GM19035 (cell line): ENCODE results near the gene MAST2.
"Not testable (repeated sequence)": the region's sequence is repeated elsewhere in the genome, so short reads cannot be mapped to it uniquely, and the experiment has no call there.

ENCODE experiments used
- ATAC-seq: cut with Tn5 transposase; IDR thresholded peaks from one replicate; pipeline ENCODE4 v1.9.1; 2021; ENCODE audit not compliant: unreplicated experiment

Gene MAST2

DNA sequence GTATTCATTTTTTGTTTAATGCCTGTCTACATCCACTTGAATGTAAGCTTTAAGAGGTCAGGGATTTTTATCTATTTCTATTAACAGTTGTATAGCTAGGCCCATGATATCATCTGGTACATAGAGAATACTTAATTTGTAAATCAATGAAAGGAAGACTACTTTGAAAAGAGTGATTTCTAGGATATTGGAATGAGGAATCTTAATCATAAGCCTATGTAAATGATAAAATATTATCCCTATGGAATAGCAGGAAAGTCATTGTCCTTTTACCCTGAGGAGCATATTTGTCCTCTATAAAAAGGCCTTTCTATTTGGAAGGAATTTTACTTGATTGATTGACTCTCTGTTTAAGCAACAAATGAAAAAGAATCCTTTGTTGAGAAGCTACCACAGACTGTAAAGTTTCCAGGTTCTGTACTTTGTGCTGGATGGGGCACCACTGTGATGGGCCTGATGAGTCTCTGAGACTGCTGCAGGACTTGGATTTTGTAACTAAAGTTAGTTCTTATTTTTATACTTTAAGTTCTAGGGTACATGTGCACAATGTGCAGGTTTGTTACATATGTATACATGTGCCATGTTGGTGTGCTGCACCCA is 53.8 kb downstream of the MAST2 start:
- no peak for ATAC-seq

DNA sequence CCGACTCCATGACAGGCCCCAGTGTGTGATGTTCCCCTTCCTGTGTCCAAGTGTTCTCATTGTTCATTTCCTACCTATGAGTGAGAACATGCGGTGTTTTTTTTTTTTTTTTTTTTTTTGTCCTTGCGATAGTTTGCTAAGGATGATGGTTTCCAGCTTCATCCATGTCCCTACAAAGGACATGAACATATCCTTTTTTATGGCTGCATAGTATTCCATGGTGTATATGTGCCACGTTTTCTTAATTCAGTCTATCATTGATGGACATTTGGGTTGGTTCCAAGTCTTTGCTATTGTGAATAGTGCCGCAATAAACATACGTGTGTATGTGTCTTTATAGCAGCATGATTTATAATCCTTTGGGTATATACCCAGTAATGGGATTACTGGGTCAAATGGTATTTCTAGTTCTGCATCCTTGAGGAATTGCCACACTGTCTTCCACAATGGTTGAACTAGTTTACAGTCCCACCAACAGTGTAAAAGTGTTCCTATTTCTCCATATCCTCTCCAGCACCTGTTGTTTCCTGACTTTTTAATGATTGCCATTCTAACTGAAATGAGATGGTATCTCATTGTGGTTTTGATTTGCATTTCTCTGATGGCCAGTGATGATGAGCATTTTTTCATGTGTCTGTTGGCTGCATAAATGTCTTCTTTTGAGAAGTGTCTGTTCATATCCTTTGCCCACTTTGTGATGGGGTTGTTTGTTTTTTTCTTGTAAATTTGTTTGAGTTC is 54.5 kb downstream of the MAST2 start:
- ATAC-seq = not testable (repeated sequence)

DNA sequence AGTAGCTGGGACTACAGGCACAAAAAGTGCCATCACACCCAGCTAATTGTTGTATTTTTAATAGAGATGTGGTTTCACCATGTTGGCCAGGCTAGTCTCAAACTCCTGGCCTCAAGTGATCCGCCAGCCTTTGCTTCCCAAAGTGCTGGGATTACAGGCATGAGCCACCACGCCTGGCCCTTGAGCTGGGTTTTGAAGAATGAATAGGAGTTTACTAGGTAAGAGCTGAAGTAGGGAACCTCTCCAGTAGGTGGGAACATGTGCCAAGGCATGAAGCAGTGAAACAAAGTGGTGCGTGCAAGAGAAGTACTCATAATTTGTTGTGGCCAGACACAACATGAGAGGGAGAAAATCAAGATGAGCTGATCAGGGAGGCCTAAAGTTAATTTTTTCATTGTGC is 55.8 kb downstream of the MAST2 start:
- ATAC-seq = no peak

DNA sequence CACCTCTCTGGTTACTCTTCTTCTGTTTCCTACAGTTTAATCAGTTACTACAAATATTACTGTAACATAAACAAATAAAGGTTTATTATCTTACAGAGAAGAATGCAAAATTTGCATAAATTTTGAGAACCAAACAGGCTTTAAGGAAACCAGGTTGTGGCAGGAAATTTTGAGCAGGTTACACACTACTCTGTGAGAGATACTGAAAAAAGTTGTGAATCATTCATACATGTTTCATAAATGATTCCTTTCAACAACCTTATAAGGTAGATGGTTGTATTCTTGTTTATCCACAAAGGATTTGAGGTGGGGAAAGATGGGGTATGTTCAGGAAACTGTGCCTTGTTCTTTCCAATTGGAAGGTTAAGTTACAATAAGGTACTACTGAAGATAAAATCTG is 58.6 kb downstream of the MAST2 start:
- ATAC-seq = no peak

DNA sequence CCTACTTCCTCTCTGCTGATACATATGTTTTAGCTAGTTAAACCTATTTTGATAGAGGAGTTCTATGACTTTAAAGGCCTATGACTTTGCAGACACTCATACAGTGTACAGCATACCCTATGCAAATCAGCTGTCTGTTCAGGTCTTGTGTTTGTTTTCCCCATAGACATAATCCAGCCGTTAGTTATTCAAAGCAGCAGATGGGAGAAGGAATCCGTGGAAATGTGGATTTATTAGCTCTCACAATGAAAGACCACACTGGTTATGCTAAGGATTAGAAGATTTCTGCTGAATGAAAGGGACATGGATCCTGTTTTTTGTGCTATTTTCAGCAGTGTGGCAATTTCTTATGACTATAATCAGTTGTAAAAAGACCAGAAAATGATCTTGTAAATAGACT is 59.8 kb downstream of the MAST2 start:
- ATAC-seq = no peak

DNA sequence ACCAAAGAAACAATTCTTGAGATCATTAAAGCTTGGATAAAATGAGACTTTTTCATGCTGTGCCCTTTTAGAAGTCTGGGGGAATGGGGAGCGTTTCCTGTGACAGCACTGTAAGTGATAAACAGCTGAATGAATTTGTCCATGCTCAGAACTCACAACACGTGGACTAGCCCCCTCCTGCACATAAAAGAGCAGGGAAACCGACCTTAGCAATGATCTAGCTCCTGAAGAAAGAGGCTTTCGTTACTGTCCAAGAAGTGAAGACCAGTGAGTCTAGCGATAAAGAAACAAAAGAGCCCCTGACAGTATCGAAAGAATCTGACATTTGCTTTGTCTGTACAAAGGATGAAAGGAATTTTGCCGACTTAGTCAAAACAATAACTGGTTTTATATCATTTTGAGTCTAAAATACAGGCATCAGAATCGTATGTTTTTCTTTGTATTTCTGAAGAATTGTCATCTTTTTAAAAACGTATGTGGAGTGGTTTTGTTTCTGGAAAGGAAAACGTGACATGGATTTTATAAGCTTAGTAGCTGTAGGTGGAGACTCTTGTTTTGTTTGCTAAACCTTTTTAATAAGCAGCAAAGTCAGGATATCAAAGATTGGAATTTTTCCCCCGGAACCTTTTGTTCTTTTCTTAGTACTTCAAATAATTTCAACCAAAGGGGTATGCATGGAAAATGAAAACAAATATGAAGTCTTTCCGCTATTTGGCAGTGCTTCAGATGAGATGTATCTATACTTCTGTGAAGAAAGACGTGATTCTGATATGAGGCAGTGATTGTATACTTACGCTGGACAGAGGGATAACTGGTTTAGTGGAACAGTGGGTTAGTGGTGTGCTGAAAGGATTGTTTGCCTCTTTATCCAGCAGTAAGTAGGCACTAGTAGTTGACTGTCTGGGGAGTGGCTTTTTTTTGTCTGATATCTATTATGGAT is 61.0 kb downstream of the MAST2 start:
- no peak for ATAC-seq

DNA sequence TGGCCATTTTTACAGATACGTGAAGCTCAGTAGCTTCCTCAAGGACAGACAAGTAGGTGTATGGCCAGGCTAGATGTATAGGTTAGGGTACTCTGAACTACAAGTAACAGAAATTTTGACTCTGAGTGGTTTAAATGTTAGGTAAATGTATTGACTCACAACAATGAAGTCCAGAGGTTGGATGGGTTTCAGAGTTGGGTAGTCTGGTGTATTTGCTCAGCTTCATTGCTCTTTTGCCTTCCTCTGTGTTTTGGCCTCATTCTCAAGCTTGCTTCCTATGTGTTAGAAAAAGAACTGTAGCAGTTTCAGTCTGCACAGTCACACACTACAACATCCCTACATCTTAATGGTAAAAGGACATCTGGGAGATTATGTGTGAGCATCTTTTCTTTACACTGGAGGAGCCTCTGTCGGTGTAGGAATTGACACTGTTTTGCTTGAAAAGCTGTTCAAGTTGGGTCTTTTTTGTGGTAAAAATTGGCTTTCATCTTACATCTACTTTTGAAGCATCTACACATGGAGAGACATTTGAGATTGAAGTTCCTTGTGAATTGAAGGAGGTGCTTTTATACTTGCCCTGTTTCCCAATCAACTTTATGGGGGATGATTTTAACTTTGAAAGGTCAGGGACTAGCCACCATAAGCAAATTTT is 64.4 kb downstream of the MAST2 start:
- ATAC-seq = no peak

DNA sequence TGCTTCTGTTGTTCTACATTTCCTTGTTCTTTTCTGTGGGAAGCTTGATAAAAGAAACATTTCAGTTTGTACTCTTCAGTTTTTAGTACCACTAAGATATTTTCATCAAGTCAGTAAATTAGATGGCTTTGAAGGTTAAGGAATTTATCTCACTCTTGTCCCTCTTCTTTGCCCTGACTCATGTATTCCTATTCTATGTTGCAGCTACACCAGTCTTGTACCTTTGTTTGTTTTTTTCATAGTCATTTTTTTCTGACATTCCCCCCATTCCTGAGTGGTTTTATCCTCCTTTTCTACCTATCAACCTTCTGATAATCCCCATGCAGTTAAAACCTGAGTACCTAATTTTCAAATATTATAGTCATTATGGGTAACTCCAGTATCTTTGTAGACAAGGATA is 65.4 kb downstream of the MAST2 start:
- ATAC-seq = no peak

DNA sequence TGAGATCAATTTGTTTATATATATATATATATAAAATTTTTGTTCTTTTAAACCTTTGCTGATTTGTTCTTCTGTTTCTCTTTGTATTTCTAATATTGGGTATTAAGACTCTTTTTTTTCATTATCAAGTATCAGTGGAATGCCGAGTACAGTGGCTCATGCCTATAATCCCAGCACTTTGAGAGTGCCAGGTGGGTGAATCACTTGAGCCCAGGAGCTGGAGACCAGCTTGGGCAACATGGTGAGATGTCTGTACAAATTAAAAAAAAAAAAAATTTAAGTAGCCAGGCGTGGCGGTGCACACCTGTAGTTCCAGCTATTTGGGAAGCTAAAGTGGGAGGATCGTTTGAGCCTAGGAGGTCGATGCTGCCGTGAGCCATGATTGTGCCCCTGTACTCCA is 67.1 kb downstream of the MAST2 start:
- ATAC-seq = no peak

DNA sequence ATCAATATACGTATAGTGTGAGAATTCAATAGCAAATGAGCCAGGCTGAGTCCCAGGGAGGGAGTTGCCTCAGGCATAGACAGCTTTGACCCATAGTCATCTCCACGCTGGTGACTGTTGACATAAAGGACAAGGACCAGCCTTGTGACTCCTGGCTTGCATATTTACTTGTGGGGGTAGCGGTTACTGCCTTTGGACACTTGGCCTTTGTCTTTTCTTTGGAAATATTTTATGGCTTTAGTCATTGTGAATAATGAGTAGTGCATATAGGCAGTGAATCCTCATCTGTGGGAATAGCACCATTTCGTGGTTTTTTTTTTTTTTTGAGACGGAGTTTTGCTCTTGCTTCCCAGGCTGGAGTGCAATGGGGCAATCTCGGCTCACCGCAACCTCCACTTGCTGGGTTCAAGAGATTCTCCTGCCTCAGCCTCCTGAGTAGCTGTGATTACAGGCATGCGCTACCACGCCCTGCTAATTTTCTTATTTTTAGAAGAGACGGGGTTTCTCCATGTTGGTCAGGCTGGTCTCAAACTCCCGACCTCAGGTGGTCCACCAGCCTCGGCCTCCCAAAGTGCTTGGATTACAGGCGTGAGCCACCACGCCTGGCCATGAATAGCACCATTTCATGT is 68.9 kb downstream of the MAST2 start:
- ATAC-seq = not testable (repeated sequence)

DNA sequence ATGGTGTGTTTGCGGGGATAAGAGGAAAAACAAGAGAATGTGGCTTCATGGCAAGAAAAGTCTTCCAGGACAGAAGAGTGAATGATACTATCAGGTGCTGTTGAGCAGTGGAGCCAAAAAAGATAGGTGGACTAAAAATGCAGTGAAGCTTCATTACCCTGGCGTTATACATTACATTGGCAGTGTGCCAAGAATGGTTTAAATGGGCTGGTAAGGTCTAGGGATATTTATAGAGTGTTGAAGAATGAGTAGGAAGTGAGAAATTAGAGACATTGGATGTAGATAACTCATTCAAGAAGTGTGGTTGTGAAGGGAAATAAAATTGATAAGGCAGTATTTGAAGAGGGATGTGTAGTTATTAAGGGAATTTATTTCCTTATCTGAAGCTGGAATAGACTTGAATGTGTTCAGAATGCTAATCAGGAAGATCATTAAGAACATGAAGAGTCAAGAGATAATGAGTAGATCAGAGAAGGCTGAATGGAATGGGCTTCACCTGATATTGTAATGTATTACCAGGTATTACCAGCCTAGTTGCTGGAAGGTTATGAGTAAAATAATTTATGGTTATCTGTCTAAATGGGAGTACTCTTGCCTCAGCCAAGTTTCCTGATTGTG is 72.7 kb downstream of the MAST2 start:
- no peak for ATAC-seq

DNA sequence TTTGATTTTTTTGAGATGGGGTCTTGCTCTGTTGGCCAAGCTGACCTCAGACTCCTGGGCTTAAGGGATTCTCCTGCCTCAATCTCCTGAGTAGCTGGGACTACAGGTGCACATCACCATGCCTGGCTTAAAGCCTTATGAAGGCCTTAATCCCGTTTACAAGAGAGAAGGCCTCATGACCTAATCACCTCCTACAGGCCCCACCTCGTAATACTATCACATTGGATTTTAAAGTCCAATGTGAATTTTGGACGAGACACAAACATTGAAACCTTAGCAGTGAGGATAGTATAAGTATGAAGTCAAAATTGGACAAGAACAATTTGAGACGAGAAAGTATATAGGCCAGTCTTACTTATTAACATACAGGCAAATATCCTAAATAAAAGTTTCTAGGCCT is 73.9 kb downstream of the MAST2 start:
- no peak for ATAC-seq

DNA sequence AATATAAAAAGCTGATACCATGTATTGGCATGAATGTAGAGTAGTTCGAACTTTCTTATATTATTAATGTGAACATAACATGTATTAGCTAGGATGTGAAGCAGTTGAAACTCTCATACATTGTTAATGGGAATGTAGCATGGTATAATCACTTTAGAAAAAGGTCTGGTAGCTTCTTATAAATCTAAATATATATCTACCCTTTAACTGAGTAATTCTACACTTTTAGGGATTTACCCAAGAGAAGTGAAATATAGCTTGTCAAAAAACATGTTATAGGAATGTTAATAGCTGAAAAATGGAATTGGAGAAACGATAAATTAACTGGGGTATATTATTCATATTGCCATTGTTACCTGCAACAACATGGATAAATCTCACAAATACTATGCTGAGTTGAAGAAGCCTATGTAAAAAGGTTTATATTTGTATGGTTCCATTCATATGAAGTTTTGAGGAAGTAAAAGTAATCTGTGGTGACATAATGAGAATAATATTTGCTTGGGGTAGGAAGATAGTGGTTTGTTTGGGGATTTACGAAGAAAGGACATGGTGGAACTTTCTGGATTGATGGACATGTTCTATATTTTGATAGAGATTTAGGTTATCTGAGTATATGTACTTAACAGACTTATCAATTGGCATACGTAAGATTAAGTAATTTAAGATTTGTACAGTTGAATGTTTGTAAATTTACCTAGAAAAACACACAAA is 76.6 kb downstream of the MAST2 start:
- no peak for ATAC-seq

DNA sequence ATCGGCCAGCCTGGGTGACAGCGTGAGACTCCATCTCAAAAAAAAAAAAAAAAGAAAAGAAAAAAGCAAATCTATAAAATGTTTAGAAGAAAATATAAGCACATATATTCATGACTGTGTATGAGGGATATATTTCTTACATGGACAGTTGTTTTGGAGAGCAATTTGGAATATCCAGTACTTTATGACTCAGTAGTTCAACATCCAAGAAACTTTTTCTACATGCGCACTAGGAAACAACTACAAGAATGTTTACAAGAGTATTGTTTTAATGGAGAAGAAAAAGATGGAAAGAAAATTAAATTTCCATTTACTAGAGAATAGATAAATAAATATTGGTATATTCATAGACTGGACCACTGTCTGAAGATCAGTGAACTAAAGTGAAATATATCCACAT is 77.5 kb downstream of the MAST2 start:
- ATAC-seq = no peak

DNA sequence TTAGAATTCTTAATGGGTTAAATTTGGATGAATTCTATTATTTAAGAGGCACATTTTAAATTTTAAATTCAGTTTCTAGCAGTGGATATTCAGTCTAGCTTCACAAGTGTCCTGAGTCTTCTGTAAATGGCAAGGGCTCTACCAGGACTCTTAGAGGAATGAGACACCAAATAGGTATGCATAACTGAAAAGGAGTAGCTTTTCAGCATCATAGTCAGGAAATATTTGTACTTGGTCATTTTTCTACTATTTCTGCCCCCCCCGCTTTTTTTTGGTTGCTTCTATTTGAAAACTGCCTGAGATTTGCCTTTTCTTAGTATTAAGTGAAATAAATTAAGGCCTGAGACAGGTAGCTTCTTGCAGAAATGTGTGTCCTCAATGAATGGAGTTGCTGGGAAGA is 80.2 kb downstream of the MAST2 start:
- ATAC-seq = no peak

DNA sequence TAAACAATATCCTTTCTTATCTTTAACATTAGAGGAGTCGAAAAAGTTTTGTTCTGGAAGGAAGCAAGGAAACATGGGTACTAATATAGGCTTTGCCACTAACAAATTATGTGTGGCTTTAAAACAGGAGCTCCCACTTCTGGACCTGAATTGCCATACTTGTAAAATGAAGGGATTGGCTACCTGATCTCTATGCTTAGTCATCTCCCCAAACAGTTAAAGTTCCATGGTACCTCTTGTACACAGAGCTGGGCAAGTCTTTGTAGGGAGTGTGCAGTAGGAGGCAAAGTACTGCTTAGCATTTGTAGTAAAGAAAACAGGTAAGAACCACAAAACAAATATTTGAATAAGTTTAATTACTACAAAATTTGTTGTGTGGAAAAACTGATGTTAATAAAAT is 81.3 kb downstream of the MAST2 start:
- no peak for ATAC-seq

DNA sequence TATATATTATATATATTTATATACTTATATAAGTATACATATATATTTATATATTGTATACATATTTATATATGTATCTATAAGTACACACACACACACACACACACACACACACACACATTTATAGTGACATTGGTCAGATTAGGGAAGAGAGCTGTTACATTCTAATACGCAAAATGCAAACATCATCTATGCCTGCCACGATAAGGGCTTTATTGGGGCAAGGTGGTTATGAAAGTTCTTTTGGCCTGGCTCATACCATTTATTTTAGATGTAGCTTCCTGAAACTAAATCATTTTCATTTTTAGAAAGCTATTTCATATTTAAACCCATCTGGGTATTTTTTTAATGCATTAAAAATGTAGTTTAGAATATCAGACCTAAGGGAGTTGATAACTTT is 82.8 kb downstream of the MAST2 start:
- no peak for ATAC-seq

DNA sequence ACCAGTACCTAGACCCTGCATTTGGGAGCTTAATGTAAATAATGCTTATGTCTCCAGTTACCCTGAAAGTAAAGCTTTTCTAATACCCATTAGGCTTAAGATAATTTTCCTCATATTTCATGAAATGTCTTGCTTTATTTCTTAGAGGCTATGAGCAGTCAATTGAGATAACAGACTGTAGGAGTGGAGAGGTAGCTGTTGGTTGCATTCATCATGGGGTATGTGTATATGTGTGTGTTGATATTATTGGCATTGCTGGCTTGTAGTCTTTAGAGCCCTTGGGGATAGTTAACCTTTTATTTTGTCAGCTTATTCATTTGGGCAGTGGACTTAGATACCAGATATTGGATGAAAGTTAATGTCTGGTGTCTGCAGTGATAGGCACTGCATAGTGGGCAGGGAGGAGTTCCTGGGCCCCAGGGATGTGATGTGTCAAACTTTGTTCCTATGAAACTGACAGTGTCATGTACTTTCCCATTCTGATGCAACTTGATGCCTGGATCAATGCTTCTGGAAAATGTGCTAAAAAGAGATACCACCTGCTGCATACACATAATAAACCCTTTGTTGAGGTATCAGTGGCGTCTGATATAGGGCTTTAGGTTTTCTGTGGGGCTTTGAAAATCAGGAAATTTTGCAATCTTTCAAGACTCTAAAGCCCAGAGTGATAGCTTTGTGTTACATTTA is 83.9 kb downstream of the MAST2 start:
- no peak for ATAC-seq

DNA sequence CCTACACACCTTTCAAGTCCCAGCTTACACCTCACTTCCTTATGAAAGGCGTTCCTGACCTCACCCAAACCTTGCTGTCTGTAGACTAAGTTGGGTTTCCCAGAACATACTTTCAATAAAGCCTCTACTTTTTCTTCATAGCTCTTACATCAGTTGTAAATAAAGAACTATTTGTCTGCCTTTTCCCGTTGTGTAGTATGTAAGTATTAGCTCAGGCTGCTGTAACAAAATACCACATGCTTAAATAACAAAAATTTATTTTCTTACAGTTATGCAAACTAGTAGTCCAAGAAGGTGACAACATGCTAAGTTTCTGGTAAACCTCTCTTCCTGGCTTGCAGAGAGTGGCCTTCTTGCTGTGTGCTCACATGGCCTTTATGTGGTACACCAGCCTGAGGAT is 86.7 kb downstream of the MAST2 start:
- ATAC-seq = no peak
